Effector CD4-positive, alpha-beta T cell (primary cell): ENCODE measurements around the gene TMBIM1.
A peak's percentile ranks its signal among the peaks of the same experiment; 100 is the strongest.

Source experiments
- DNase-seq: peaks from one replicate; pipeline ENCODE4 v3.0.0-alpha.2; 2020
- total RNA-seq: gene quantifications from one replicate; lab custom pipeline; 2026; lab: John Stamatoyannopoulos, UW

TMBIM1 gene, protein sequence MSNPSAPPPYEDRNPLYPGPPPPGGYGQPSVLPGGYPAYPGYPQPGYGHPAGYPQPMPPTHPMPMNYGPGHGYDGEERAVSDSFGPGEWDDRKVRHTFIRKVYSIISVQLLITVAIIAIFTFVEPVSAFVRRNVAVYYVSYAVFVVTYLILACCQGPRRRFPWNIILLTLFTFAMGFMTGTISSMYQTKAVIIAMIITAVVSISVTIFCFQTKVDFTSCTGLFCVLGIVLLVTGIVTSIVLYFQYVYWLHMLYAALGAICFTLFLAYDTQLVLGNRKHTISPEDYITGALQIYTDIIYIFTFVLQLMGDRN
- 68.1 reads per million, percentile 75 among the genes with 10 or more reads in this experiment for total RNA-seq

DNA sequence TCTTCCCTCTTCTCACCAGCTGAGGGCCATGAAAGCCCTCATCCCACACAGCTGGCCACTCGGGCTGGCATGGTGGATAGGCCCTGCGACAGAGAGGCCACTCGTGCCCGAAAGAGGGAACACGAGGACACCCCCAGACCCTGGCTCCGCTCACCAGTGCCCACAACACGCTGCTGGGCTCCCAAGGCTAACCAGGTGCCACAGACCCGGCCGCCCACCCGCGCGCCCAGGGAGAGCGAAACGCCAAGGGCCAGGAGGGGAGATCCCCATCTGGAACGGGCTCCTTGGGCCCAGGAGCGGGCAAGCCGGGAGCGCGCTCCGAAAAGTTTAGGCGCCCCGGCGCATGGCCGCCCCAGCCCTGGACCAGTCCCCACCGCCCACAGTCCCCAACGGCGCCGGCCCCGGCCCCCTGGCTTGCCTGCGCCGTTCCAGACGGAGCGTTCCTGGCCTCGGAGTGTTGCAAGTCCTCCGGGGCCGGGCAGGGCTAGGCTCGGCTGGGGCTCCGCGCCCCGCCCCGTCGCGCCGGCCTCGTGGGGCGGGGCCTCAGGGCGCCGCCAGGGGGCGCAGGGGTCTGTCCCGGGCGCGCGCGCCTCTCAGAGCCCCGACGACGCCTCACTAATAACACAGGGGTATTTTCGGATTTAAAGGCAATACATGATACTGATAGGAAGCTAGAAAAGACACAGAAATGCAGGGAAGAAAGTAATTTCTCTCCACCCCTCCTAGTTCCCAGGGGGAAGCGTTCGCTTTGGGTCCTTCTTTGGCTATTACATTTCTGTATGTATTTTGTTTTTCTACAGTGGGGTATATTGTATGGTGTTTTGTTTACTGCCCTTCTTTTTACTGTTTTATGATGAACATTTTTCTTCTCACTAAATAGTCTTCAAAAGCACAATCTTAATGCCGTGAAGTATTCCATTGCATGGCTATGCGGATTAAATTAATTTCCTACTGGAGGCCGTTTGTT is at the start of gene TMBIM1:
TSS of gene TMBIM1 (minus strand) at position 456 of the 967 bp plus-strand sequence. CDS start 10,362 bp downstream, outside the sequence.
- peak; percentile 74 for DNase-seq

DNA sequence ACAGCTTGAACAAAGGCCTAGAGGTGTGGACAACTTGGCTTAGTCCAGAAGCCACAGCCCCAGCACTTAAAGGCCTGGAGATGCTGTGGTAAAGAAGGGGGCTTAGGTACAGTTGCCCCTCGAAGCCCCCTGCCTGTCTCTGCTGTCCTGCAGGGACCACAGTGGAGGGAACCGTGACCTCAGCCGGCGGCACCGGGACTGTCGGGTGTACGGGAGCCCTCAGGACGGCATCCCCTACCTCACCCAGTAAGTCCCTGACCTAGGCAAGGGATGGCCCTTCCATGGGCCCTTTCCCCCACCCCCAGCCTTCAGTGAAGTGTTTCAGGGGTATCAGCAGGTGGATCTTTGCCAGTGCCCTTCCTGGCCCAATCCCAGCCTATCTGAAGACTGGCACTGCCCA is 49.1 kb upstream of the TMBIM1 start:
- DNase-seq = no peak

DNA sequence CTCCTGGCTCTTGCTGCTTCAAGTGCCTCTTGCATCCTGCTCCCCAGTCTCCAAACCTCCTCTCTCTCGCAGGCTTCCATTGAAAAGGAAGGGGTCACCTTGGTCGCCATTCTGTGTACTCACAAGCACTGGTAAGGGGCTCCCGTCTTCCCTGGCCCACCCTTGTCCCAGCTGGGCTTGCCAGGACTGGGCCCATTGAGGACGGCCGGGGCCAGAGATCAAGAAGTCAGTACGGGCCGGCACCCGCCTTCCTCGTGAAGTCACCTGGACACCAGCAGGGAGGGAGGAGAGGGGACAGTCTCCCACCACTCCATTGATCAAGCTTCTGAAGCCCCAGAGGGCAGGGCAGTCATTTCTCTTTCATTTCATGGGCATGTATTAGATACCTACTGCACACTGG is 48.4 kb upstream of the TMBIM1 start:
- DNase-seq = no peak

DNA sequence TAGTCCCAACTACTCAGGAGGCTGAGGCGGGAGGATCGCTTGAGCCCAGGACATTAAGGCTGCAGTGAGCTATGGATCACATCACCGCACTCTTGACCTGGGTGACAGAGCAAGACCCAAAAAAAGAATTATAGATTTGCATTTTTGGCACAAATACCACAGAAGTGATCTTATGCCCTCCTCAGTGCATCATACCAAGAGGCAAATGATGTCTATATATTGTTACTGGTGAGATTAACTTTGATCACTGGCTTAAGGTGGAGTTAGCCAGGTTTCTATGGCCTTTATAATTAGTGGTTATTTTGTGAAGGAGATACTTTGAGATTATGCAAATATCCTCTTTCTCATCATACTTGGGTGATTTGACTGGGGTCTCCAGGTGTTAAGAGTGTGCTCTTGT is 42.2 kb upstream of the TMBIM1 start:
- DNase-seq = no peak

DNA sequence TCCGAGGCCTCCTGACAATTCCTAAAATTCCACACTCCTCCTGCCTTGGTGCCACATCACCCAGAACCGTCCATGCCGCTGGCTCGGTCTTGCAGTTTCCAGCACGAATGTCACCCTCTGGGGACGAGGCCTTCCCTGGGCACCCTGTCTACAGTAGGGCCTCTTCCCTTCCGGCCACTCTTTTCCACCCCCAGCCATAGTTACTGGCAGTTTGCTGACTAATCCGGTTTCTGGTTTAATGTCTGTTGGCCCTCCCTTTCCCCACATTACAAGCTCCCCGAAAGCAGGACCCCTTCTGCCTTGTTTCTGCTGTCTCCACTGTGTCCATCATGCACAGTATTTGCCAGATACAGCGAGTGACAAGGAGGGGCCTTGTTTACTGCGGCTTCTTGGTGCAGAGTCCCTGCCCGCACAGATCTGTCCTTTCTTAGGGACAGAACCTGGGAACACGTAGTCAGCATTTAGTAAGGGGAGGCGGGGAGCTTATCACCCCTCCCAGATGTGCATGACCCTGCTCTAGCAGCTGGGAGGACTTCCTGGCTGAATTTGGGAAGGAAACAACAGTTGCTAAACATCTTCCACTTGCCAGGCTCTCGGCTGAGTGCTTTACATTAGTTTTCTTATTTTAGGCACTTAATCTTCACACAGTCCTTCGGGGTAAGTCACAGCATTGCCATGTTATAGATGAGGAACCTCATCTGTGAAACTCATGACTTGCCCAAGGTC is 40.8 kb upstream of the TMBIM1 start:
- no peak for DNase-seq

DNA sequence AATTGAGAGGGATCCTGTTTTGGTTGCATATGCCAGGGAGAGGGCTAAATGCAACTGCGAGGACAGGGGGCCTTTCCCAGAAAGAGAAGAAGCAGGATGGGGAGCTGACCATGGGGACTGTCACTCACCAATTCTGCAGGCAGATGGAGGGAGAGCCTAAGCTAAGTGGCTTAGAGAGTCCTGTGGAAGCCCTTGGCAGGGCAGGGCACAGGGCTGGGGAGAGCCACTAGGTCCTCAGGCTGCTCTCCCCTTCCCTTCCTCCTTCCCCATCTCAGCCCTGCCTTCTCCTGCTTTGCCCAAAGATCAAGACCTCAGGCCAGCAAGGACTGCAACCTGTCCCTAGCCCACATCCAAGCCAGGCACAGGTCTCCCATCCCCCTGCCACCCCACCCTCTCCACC is 40.0 kb upstream of the TMBIM1 start:
- no peak for DNase-seq

DNA sequence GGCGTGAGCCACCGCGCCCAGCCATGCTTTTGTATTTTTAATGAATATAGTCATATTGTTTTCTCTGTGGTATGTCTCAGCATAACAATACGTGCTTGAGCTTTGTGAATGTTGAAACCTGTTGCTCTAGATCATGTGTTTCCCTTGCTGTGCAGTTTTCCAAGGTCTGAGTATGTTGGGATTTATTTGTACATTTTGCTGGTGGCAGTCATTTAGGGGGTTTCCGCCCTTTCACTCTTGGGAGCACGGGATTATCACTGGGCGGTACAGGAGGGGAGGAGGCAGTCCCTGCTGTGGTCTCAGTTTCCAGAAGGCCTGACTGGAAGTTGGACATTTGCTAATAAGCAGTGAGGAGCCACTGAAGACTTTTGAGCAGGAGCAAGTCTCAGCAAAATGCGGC is 39.4 kb upstream of the TMBIM1 start:
- no peak for DNase-seq

DNA sequence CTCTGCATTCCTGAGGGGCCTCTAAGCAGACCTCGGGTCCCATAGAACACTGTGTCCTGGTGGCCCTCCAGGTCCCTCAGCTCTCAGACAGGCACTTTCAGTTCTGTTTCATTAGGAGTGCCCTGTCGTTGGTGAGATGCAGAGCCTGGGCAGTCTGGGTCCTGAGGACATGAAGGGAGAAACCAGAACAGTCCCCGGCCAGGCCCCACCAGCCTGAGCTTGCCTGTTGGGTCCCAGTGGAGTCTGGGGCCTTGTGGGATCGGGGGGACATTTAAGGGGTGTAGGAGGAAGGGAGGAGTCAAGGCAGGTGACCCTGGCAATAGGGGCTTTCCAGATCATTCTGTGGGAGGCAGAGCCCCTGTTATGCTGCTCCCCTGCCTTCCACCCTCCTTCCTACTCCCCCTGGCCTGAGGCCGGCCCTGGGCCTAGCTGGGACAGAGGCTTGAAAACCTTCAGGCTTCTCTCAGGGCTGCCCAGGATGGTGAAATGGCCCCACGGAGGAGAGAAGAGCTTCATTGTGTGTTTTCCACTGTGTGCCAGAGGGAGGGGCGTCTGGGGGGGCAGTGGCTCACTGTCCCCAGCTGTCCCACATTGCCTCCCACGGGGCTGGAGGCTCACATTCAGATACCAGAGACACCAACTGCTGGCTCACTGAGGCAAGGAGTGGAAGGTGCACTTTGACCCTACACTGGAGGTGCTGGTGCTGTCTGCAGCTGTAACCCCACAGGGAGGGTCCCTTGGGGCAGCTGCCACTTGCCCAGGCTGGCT is 37.7 kb upstream of the TMBIM1 start:
- DNase-seq = no peak

DNA sequence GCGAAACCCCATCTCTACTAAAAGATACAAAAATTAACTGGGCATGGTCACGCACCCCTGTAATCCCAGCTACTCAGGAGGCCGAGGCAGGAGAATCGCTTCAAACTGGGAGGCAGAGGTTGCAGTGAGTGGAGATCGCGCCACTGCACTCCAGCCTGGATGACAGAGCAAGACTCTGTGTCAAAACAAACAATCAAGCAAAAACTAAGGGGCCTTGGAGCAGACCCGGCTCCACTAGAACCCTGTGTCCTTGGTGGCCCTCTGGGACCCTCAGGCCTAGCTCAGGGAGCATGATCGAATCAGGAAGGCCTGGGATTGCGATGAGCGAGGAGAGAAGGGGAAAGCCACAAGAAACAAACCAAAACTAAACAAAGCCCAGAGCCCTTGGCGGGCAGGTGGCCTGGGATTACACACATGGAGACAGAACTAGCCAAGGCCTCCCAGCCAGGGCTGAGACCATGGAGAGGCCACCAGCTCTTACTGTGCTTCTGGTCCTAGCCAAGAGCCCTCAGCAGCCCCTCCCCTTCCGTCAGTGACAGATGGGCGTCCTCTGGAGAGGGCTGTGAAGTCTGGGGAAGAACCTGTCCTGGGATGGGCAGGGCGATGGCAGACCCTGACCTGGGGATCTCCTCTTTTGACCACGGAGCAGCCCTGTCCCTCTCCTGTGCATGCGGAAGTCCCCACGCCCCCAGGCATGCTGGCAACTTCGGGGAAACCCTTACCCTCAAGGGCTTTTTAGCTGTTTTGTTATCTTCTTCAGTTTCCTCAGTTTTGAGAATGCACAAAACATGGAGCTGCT is 36.9 kb upstream of the TMBIM1 start:
- no peak for DNase-seq

DNA sequence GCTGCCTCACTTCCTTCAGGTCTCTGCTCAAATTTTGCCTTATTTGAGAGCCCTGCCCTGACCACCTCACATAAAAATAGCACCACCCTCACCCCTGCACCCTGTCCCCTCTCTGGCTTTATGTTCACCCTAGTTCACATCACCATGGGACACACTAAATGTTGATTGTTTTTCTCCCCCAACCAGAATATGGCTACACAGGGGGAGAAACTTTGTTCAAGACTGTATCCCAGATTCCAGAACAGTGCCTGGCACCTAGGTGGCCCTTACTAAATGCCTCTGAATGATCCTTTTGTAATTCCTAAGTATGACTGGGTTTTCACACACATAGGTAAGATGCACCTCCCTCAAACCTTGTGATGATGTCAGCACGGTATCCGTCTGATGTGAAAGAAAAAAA is 36.0 kb upstream of the TMBIM1 start:
- no peak for DNase-seq

DNA sequence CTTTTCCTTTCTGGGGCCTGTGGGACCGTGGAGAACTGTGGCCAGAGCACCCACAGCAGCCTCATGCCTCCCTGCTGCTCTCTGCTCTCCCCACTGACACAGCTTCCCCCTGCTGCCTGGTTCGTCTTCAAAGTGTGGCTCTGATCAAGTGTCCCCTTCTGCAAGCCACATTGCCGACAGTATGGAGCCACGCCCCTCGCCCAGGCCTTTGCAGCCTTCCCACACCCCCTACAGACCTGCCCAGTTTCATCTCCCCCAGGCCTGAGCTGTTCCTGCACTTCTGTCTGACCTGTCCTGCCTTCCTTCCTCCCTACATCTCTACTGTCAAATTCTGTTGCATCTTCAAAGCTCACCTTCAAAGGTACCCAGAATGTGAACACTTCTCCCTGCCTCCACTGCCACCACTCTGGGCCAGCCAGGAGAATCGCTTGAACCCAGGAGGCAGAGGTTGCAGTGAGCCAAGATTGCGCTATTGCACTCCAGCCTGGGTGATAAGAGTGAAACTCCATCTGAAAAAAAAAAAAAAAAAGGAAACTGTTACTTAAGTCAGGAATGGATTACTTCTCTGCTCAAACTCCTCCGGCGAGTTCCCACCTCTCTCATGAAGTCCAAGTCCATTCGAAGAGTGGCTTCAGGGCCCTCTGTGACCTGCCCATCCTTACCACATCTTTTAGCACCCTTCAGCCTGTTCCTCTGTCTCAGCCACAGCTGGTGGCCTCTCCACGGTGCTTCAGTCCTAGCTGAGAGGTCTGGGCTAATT is 35.3 kb upstream of the TMBIM1 start:
- no peak for DNase-seq

DNA sequence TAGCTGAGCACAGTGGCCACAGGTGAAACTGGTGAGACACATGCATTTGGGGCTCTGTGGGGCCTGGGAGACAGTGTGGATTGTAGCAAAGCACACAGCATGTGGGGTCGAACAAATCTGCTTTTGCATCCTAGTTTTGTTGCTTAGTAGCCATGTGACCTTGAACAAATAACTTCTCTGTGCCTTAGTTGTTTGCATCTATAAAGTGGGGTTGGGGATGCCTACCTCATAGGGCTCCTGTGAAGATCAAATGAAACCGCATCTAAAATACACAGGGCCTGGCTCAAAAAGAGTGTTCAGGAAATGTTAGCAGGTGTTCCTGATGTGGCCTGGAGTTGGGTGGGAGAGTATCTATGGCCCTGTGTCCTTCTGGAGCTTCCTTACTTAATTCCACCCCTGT is 34.0 kb upstream of the TMBIM1 start:
- DNase-seq = no peak

DNA sequence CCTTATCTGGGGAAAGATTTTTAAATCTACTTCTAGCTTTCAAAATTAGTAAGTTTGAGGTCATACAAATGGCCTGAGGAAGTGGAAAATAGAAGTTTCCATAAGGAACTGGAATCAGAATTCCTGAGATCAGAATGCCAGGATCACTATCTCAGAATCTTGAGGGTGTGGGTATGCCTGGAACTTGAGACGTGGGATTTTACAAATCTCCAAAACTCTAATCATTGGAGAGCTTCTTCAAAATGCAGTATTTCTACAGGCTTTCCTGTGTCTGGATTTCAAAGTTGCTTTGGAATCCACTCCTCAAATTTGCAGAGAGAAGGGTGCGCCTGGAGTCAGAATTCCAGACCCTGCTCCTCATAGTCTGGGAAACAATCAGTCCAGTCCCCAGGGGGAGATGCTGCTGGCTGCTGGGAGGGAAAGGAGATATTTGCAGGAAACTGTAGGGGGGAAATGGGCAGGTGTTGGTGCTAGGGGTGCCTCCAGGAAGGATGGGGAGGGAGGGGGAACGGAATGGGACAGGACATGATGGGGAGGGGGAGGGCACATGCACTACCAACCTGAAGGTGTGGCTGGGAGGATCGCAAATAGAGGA is 33.4 kb upstream of the TMBIM1 start:
- DNase-seq = no peak

DNA sequence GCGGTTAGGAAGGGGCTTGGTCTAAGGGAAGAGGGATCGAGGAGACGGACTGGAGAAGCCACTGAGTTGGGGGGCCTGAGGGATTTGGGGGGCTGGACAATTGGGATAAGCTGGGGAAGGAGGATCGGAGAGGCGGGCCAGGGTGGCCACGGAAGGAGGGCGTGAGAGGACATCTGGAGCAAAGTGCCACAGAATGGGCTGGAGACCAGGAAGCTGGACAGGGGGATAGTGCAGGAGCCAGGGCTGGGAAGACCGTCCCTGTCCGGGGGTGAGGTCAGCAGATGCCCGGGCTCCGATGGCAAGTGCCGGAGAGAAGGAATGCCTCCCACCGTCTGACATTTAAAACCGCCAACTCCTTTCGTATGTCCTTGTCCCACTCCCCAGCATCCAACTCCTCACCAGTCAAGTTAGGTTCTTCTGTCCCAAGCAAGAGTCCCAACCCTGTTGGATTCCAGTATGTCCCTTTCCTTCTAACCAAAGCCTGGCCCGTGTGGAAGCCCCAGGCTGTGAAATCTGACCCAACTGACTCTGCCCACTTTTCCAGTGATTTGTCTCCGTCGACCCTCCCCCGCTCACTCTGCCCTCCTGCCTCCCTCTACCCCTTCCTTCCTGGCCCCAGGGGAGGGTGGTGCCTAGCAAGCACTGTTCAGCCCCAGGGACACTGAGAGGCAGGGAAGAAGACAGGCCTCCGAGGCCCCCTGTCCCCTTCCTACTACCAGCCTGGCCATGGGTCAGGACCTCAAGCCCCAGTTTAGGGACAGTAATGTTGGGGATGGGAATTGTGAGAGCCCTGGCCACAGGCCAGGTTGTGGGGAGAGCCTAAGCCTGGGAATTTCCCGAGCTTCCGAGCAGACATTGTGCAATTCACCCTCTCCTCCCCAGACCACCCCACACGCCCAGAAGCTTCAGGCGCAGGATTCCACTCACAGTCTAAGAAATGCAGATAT is 31.5 kb upstream of the TMBIM1 start:
- no peak for DNase-seq

DNA sequence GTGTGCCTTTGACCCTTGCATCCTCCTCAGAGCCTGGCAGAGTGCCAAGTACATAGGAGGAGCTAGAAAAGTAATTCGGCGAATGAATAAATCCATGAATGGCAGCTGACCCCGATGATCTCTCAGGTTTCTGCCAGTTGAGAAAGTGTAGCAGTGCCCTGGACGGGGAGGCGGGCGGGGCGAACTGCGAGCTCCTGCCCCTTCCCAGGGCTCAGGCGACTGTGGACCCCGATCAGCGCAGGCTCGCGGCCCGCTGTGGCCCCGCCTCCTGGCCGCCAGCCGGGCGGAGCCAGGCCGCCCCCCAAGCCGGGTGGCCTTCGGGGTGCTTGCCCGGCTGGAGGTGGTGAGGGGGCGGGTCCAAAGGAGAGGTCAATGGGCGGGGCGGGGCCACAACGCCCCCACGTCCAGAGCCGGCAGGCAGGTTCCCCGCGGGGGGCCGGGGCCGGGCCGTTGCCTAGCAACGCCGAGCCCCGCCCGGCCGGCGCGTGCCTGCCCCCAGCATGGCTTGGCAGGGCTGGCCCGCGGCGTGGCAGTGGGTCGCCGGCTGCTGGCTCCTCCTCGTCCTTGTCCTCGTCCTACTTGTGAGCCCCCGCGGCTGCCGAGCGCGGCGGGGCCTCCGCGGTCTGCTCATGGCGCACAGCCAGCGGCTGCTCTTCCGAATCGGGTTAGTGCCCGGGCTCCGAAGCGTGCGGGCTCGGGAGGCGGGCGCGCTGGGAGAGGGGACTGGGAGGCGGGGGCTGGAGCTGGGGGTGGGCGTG is 30.6 kb upstream of the TMBIM1 start:
- peak; percentile 21 for DNase-seq

DNA sequence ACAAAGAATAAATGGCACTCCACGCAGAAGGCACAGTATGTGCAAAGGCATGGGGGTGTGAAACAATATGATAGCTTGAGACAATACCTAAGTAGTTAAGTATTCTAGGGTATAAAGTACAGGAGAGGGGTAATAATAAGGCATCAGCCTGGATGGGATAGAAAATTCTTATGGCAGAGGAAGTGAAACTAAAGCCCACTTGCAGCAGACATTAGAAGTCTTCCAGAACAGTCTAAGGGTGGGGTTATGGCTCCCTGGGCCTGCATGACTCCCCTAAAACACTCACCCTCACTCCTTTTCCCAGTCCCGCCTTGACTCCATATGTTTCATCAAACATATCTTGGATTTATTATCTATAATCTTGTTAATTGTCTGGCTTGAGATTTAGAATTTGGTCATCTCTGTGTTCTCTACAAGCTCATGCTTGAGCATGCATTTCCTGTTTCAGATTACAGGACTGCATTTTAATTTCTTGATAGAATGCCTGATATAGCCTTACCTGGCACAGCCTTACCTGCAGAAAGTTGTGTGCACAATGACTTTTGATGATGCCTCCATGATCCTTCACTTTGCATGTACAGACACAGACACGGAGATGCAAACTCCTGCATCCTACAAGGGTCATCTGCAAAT is 28.5 kb upstream of the TMBIM1 start:
- no peak for DNase-seq

DNA sequence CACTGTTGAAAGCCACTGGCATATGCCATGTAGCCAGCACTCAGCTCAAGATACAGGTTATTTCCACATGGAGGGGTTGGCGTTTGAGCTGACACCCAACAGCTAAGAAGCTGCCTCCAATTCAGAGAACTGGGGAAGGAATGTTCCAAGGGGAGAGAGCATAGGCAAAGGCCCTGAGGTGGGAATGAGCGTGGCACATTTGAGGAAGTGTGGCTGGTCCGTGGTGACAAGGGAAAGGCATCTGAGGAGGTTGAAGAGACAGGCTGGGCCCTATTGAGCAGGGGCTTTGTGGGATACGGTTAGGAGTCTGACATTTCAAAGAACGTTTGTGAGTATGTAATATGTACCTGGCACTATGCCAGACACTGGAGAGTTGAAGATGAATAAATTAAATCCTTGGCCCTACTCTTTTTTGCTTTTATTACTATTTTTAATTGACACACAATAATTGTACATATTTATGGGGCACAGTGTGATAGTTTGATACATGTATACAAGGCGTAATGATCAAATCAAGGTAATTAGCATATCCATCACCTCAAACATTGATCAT is 27.6 kb upstream of the TMBIM1 start:
- no peak for DNase-seq
